SU-DHL-6 (cell line): ENCODE measurements around the gene TLDC2.

Source experiments
- H2AFZ ChIP-seq: fragments of 200-600 bp; sonication (generic); 2 replicates; pipeline ENCODE4 v1.6.1; 2014; ENCODE audit warnings: low read depth, mild to moderate bottlenecking, moderate library complexity, mixed read lengths, antibody characterized with exemption, low read length; ENCODE audit not compliant: severe bottlenecking
- H3F3A ChIP-seq: fragments of 200-600 bp; shearing (Covaris generic); 2 replicates; pipeline ENCODE4 v1.6.0; 2016; ENCODE audit warnings: antibody characterized with exemption, mild to moderate bottlenecking; ENCODE audit not compliant: insufficient read depth
- H3K27ac ChIP-seq: fragments of 200-600 bp; sonication (generic); 2 replicates; pipeline ENCODE4 v1.5.1; 2016; ENCODE audit warnings: low read depth, mild to moderate bottlenecking, low read length, moderate library complexity, mixed read lengths
- H3K27me3 ChIP-seq: fragments of 200-600 bp; sonication (generic), shearing (Covaris generic); 2 replicates; pipeline ENCODE4 v1.6.0; 2014; ENCODE audit warnings: mild to moderate bottlenecking, low read length
- H3K36me3 ChIP-seq: fragments of 200-600 bp; sonication (generic); 2 replicates; pipeline ENCODE4 v1.6.1; 2014; ENCODE audit warnings: mild to moderate bottlenecking, low read length, mixed read lengths
- H3K4me2 ChIP-seq: fragments of 300-600, 200-600 bp; shearing (Covaris generic), sonication (generic); 2 replicates; pipeline ENCODE4 v1.6.0; 2014; ENCODE audit warnings: low read length, low read depth, mild to moderate bottlenecking; ENCODE audit not compliant: poor library complexity, severe bottlenecking
- H3K4me3 ChIP-seq: fragments of 200-600 bp; sonication (generic); 2 replicates; pipeline ENCODE4 v1.5.1; 2014; ENCODE audit warnings: antibody characterized with exemption, low read length, mild to moderate bottlenecking, mixed read lengths; ENCODE audit not compliant: insufficient read depth, poor library complexity, severe bottlenecking
- H3K79me2 ChIP-seq: fragments of 200-600 bp; sonication (generic); 2 replicates; pipeline ENCODE4 v1.6.1; 2014; ENCODE audit warnings: mild to moderate bottlenecking, low read length, moderate library complexity; ENCODE audit not compliant: insufficient read depth
- H3K9ac ChIP-seq: fragments of 200-600 bp; sonication (generic); 2 replicates; pipeline ENCODE4 v1.7.0; 2014; ENCODE audit warnings: mild to moderate bottlenecking, low read length
- H3K9me2 ChIP-seq: fragments of 200-600 bp; sonication (generic); replicated peaks from 2 replicates; pipeline ENCODE4 v1.6.1; 2014; ENCODE audit warnings: low read length; ENCODE audit not compliant: insufficient read depth
- H3K9me3 ChIP-seq: fragments of 200-600 bp; sonication (generic); 2 replicates; pipeline ENCODE4 v1.6.1; 2014; ENCODE audit warnings: low read length, mixed read lengths; ENCODE audit not compliant: insufficient read depth
- H4K20me1 ChIP-seq: fragments of 200-600 bp; sonication (generic); 2 replicates; pipeline ENCODE4 v1.6.1; 2014; ENCODE audit warnings: low read depth, mild to moderate bottlenecking, antibody characterized with exemption, low read length, moderate library complexity, mixed read lengths
- CTCF ChIP-seq: fragments of 200-600 bp; sonication (generic); IDR thresholded peaks from one replicate; pipeline ENCODE4 v1.5.1; 2017; ENCODE audit warnings: antibody characterized with exemption, mild to moderate bottlenecking, low read length, moderate library complexity; ENCODE audit not compliant: insufficient read depth, poor library complexity, severe bottlenecking
- EZH2phosphoT487 ChIP-seq: fragments of 200-600 bp; sonication (generic), shearing (Covaris generic); conservative IDR thresholded peaks from 2 replicates; pipeline ENCODE4 v1.6.1; 2018; ENCODE audit warnings: mild to moderate bottlenecking, antibody characterized with exemption, low read length, moderate library complexity, mixed read lengths

Gene TLDC2

GRCh38 chr20:36830791-36831691 lies 44.9 kb upstream of the TLDC2 start:
- Histone ChIP-seq H3K4me2 (no peak overlapping the region), H4K20me1 (no peaks in the 10 kb centered on the region), H3F3A (peaks cover 5% of the 10 kb centered on the region), H3K9ac (no peak overlapping the region), H3K4me3 (no peak overlapping the region), H3K79me2 (peaks cover 22% of the 10 kb centered on the region; the same call in 1 of the 2 replicates), H3K9me2 (no peaks in the 10 kb centered on the region), H3K9me3 (no peaks in the 10 kb centered on the region), H2AFZ (no peak overlapping the region), H3K27ac (no peak overlapping the region), H3K27me3 (no peaks in the 10 kb centered on the region), H3K36me3 (no peaks in the 10 kb centered on the region)
- TF ChIP-seq EZH2phosphoT487: no peak
- no peak for TF ChIP-seq CTCF

- Histone ChIP-seq H2AFZ (no peak overlapping the region), H3K79me2 (peaks cover 22% of the 10 kb centered on the region; the same call in 1 of the 2 replicates), H4K20me1 (no peaks in the 10 kb centered on the region), H3F3A (peaks cover 16% of the 10 kb centered on the region), H3K9me2 (no peaks in the 10 kb centered on the region), H3K4me3 (no peak overlapping the region), H3K36me3 (no peaks in the 10 kb centered on the region), H3K9ac (no peak overlapping the region), H3K9me3 (no peaks in the 10 kb centered on the region), H3K4me2 (no peak overlapping the region), H3K27me3 (no peaks in the 10 kb centered on the region), H3K27ac (no peak overlapping the region)
- TF ChIP-seq CTCF: no peak
- no peak for TF ChIP-seq EZH2phosphoT487
Observed at GRCh38 chr20:36832791-36833190, 43.1 kb upstream of the TLDC2 start.

GRCh38 chr20:36833275-36834020 lies 42.5 kb upstream of the TLDC2 start:
- Histone ChIP-seq H3K36me3 (no peaks in the 10 kb centered on the region), H3K27ac (no peak overlapping the region), H3K4me2 (no peak overlapping the region), H2AFZ (no peak overlapping the region), H3F3A (peaks cover 22% of the 10 kb centered on the region), H3K4me3 (no peak overlapping the region), H3K79me2 (peaks cover 22% of the 10 kb centered on the region; the same call in 1 of the 2 replicates), H3K27me3 (no peaks in the 10 kb centered on the region), H3K9ac (no peak overlapping the region), H3K9me3 (no peaks in the 10 kb centered on the region), H3K9me2 (no peaks in the 10 kb centered on the region), H4K20me1 (no peaks in the 10 kb centered on the region)
- no peak for TF ChIP-seq EZH2phosphoT487
